Type B pancreatic cell (in vitro differentiated cells): Measurements from ENCODE around the gene SST. TPM values are rescaled to one million over a fixed set of nuclear protein-coding genes. Genes with fewer than 3 reads are reported as not detected.
"Not testable (repeated sequence)": the region's sequence is repeated elsewhere in the genome, so short reads cannot be mapped to it uniquely, and the experiment has no call there.

Experiments
- DNase-seq: peaks from one replicate; pipeline ENCODE4 v3.0.0; 2021; ENCODE audit warnings: mixed read lengths; ENCODE audit not compliant: unreplicated experiment; ENCODE audit errors: extremely low spot score
- H3K27ac Mint-ChIP-seq: 2 replicates; pipeline ENCODE4 v1.8.0; 2021; ENCODE audit warnings: mild to moderate bottlenecking, mixed read lengths
- H3K27me3 Mint-ChIP-seq: 2 replicates; pipeline ENCODE4 v1.8.0; 2021; ENCODE audit warnings: mixed read lengths
- H3K36me3 Mint-ChIP-seq: 2 replicates; pipeline ENCODE4 v1.8.0; 2021; ENCODE audit warnings: mixed read lengths
- H3K4me1 Mint-ChIP-seq: one replicate; pipeline ENCODE4 v1.8.0; 2021; ENCODE audit warnings: mixed read lengths; ENCODE audit not compliant: unreplicated experiment
- H3K4me3 Mint-ChIP-seq: 2 replicates; pipeline ENCODE4 v1.8.0; 2021; ENCODE audit warnings: mild to moderate bottlenecking, mixed read lengths
- H3K9me3 Mint-ChIP-seq: 2 replicates; pipeline ENCODE4 v1.8.0; 2021; ENCODE audit warnings: mixed read lengths
- CTCF ChIP-seq: fragments of 200-600 bp; sonication (generic); conservative IDR thresholded peaks from 2 replicates; pipeline ENCODE4 v1.5.0; 2021; ENCODE audit warnings: antibody characterized with exemption, mild to moderate bottlenecking
- total RNA-seq: library from RNA; stranded (reverse); gene quantifications from 2 replicates; pipeline ENCODE4 v1.2.1, GENCODE V29; 2021; ENCODE audit warnings: low replicate concordance

SST gene
- total RNA-seq, 1 donor from 2014 or later = 667 TPM

DNA sequence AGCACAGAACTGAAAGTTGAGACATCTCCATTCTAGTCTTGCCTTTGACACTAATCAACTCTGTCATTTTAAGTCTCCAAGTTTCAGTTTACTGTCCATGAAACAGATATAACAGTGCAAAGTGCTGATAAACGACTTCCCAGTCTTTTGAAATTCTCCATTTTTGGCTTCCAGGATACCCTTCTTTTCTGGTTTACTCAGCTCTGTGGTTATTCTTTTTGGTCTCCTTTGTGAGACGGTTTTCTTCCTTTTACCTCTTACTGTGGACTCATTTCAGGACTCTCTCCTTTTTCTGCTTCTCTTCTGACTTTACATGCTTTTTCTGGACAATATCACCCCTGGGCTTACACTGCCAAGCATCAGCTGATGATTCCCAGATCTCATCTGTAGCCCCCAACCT, 18.9 kb downstream of the SST start:
- H3K9me3 Mint-ChIP-seq = peaks cover 5% of the 10 kb centered on the region
- H3K27ac Mint-ChIP-seq = no peak overlapping the region
- DNase-seq = no peak
- peaks cover 58% of the 10 kb centered on the region for H3K27me3 Mint-ChIP-seq
- no peak for TF ChIP-seq CTCF
- H3K4me3 Mint-ChIP-seq = no peak overlapping the region
- no peaks in the 10 kb centered on the region for H3K36me3 Mint-ChIP-seq
- no peaks in the 10 kb centered on the region for H3K4me1 Mint-ChIP-seq

- peaks cover 50% of the 10 kb centered on the region for H3K27me3 Mint-ChIP-seq
- no peak for TF ChIP-seq CTCF
- H3K4me1 Mint-ChIP-seq = no peaks in the 10 kb centered on the region
- peaks cover 5% of the 10 kb centered on the region for H3K9me3 Mint-ChIP-seq
- H3K27ac Mint-ChIP-seq = no peak overlapping the region
- no peaks in the 10 kb centered on the region for H3K36me3 Mint-ChIP-seq
- no peak for DNase-seq
- H3K4me3 Mint-ChIP-seq = no peak overlapping the region
Observed at GRCh38 chr3:187648177-187648576, 22.0 kb downstream of the SST start.

DNA sequence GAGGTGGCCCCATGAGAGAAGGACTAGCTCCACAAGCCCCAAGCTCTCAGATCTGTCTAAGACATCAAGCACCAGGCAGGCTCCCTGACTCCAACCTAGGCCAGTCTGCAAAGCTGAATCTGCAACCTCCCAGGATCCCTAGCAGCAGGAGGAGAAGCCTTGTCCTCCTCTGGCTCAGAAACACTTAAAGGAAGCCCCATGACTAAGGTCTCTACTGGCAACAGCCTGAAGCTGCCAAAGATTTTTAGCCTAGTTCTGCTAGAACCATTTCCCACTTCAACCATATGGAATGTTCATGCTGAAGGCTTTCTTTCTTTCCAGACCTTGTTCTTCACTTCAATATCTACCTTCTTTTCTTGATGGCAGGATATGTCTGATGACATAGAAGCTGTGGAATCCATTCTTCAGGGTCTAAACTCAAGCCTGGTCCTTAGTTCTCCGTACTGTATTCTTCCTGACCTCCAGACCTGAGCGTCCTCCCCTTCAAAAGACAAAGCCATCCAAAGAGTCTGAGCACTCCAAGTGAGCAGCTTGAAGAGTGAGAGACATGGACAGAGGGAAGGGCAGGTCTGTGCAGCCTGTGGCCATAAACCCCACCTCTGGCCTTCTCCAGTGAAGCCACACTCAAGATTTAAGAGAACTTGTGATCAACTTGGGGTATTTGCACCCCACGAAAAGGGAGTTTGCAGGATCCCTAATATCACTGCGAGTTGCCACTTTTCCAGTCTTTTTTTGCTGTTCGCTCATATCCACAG, 23.1 kb downstream of the SST start:
- H3K4me1 Mint-ChIP-seq = no peaks in the 10 kb centered on the region
- TF ChIP-seq CTCF = no peak

DNA sequence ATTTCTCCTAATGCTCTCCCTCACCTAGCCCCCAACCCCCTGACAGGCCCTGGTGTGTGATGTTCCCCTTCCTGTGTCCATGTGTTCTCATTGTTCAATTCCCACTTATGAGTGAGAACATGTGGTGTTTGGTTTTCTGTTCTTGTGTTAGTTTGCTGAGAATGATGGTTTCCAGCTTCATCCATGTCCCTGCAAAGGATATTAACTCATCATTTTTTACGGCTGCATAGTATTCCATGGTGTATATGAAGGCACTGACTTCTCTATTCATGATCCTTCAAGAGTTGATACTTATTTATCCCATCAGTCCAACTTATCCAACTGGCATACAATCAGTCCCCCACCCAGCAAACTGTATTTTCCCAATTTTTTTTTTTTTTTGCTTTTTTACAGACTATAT, 24.8 kb downstream of the SST start:
- H3K27ac Mint-ChIP-seq, H3K4me1 Mint-ChIP-seq, H3K36me3 Mint-ChIP-seq, DNase-seq, H3K9me3 Mint-ChIP-seq, H3K4me3 Mint-ChIP-seq: not testable (repeated sequence)
- H3K27me3 Mint-ChIP-seq = peaks cover 44% of the 10 kb centered on the region

More for the DNA sequence above, 23.1 kb downstream of the SST start:
- Mint-ChIP-seq H3K9me3 (peaks cover 5% of the 10 kb centered on the region), H3K4me3 (no peak overlapping the region), H3K36me3 (no peaks in the 10 kb centered on the region), H3K27me3 (peaks cover 50% of the 10 kb centered on the region), H3K27ac (no peak overlapping the region)
- no peak for DNase-seq

DNA sequence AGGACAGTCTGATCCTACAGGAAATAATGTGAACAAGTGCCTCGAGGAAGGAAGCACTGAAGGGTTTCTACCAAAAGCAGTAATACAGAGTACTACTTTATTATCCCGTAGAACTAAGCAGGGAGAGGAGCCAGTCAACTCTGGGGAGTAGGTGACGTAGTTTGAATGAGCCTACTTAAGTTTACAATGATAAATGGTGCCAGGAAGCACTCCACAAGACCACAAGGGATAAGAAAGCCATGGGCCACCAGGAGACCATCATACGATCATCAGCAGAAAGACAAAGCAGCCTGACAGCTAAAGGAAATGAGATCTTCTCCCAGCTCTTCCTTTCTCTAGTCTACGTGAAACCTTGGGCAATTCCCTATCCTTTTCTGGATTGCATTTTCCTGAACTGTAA, 27.3 kb downstream of the SST start:
- H3K36me3 Mint-ChIP-seq = no peaks in the 10 kb centered on the region
- H3K27ac Mint-ChIP-seq = no peak overlapping the region
- DNase-seq = no peak
- H3K4me1 Mint-ChIP-seq = no peaks in the 10 kb centered on the region
- no peak for TF ChIP-seq CTCF
- H3K4me3 Mint-ChIP-seq = no peak overlapping the region
- no peaks in the 10 kb centered on the region for H3K9me3 Mint-ChIP-seq
- H3K27me3 Mint-ChIP-seq = peaks cover 36% of the 10 kb centered on the region

- Mint-ChIP-seq H3K36me3 (no peaks in the 10 kb centered on the region), H3K4me3 (no peak overlapping the region), H3K4me1 (no peaks in the 10 kb centered on the region), H3K27me3 (peaks cover 32% of the 10 kb centered on the region), H3K27ac (no peak overlapping the region), H3K9me3 (peaks cover 3% of the 10 kb centered on the region)
- DNase-seq = no peak
- no peak for TF ChIP-seq CTCF
Observed at GRCh38 chr3:187641320-187642016, 28.7 kb downstream of the SST start.
